ENCODE results near the gene AKAP9. TPM values are rescaled to one million over a fixed set of nuclear protein-coding genes. Genes with fewer than 3 reads are reported as not detected.
A peak's percentile ranks its signal among the peaks of the same experiment; 100 is the strongest.

Gene AKAP9
- total and polyA plus RNA-seq, 9 donors = 63.1 to 94.0 (median 79.0) TPM

DNA sequence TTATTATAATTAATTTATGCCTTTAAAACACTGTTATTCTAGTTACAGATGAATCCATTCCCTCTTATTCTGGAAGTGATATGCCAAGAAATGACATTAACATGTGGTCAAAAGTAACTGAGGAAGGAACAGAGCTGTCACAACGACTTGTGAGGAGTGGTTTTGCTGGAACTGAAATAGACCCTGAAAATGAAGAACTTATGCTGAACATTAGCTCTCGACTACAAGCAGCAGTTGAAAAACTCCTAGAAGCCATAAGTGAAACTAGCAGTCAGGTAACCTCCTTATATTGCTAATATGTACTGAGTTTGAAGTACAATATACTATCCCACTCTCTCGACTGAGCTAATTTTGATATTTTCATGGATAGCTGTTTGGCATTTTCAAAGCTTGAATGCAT, 112.0 kb downstream of the AKAP9 start:
- no peak overlapping the region for H3K27ac ChIP-seq (ENCODE audit: low read length)
- peaks cover 21% of the 10 kb centered on the region for H3K36me3 ChIP-seq (ENCODE audit: control insufficient read depth, insufficient read depth, low read length)
- no peaks in the 10 kb centered on the region for H3K9me3 ChIP-seq (replicated peaks; ENCODE audit: control insufficient read depth, low read depth, low read length)
- no peak overlapping the region for H3K4me3 ChIP-seq (ENCODE audit: low read length)
- no peaks in the 10 kb centered on the region for H3K4me1 ChIP-seq (ENCODE audit: control insufficient read depth, insufficient read depth, low read length)
- H3K27me3 ChIP-seq (ENCODE audit: control insufficient read depth, insufficient read depth, low read length) = no peaks in the 10 kb centered on the region
- WGBS (ENCODE audit: insufficient coverage) = 33% methylated on average over 1 of the region's 3 CpGs
- no peak for DNase-seq

DNA sequence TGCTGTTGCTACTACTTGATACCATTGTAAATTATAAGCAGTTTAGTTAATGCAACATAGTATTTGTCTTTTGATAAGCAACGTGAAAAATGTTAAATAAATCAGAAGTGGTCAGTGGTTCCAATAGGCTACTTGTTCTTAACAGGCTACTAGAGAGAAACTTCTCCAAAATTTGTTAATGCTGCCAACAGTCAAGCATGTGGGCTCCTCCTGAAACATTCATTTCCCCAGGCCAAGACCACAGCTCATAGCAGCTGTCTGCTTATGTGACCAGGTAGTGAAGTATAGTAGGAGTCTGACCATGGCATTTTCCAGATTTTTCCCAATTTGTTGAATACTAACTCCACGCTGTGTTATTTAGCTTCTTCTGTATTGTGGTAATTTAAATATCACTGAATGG, 112.7 kb downstream of the AKAP9 start:
- H3K27ac ChIP-seq (ENCODE audit: low read length) = no peak overlapping the region
- WGBS (ENCODE audit: insufficient coverage) = no CpG with 5 or more reads among the region's 2 CpGs
- no peaks in the 10 kb centered on the region for H3K9me3 ChIP-seq (replicated peaks; ENCODE audit: control insufficient read depth, low read depth, low read length)
- no peaks in the 10 kb centered on the region for H3K4me1 ChIP-seq (ENCODE audit: control insufficient read depth, insufficient read depth, low read length)
- peaks cover 21% of the 10 kb centered on the region for H3K36me3 ChIP-seq (ENCODE audit: control insufficient read depth, insufficient read depth, low read length)
- no peak for DNase-seq
- H3K27me3 ChIP-seq (ENCODE audit: control insufficient read depth, insufficient read depth, low read length) = no peaks in the 10 kb centered on the region
- no peak overlapping the region for H3K4me3 ChIP-seq (ENCODE audit: low read length)

DNA sequence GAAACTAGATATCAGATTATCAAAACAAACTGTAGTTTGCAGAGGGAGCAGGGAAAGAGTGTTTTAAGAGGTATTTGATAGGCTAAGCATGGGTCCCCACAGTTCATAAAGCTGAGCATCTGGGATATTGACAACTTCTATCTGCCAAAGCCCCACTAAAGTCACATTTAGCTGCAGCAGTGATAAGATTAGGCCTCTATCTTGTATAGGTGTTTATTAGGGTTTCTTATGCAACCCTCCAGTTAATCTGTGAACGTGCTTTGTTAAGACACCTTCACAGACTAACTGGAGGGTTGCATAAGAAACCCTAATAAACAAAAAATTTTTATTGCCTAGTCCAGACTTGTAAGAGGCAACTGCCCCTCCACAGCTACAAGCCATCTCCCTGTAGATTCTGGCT, 115.6 kb downstream of the AKAP9 start:
- H3K27me3 ChIP-seq (ENCODE audit: control insufficient read depth, insufficient read depth, low read length) = no peaks in the 10 kb centered on the region
- peaks cover 13% of the 10 kb centered on the region for H3K36me3 ChIP-seq (ENCODE audit: control insufficient read depth, insufficient read depth, low read length)
- H3K4me1 ChIP-seq (ENCODE audit: control insufficient read depth, insufficient read depth, low read length) = no peaks in the 10 kb centered on the region
- DNase-seq = no peak
- H3K9me3 ChIP-seq (replicated peaks; ENCODE audit: control insufficient read depth, low read depth, low read length) = no peaks in the 10 kb centered on the region
- no peak overlapping the region for H3K27ac ChIP-seq (ENCODE audit: low read length)
- no CpG with 5 or more reads among the region's 1 CpG for WGBS (ENCODE audit: insufficient coverage)
- no peak overlapping the region for H3K4me3 ChIP-seq (ENCODE audit: low read length)

DNA sequence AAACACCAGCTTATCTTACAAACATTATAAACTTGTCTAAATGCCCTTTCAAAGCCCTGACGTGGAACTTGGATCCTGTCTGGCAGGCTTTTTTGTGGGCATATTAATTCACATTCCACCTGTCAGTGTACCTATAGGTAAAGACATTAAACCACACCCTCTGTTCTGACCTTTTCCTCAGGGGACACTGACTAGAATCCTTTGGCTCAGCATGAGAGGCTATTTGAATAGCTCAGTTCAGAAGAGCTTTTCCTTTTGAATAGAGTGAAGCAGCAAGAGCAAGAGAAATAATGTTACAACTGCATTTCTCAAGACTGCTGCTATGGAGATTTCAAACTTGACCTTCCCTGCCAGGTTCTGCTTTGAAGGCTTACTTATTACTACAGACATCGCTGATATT, 116.7 kb downstream of the AKAP9 start:
- H3K27ac ChIP-seq (ENCODE audit: low read length) = no peak overlapping the region
- peak; percentile 7 for DNase-seq
- WGBS (ENCODE audit: insufficient coverage) = 63% methylated on average over 1 of the region's 2 CpGs
- H3K4me3 ChIP-seq (ENCODE audit: low read length) = no peak overlapping the region
- H3K36me3 ChIP-seq (ENCODE audit: control insufficient read depth, insufficient read depth, low read length) = peaks cover 11% of the 10 kb centered on the region
- no peaks in the 10 kb centered on the region for H3K27me3 ChIP-seq (ENCODE audit: control insufficient read depth, insufficient read depth, low read length)
- no peaks in the 10 kb centered on the region for H3K4me1 ChIP-seq (ENCODE audit: control insufficient read depth, insufficient read depth, low read length)
- no peaks in the 10 kb centered on the region for H3K9me3 ChIP-seq (replicated peaks; ENCODE audit: control insufficient read depth, low read depth, low read length)

DNA sequence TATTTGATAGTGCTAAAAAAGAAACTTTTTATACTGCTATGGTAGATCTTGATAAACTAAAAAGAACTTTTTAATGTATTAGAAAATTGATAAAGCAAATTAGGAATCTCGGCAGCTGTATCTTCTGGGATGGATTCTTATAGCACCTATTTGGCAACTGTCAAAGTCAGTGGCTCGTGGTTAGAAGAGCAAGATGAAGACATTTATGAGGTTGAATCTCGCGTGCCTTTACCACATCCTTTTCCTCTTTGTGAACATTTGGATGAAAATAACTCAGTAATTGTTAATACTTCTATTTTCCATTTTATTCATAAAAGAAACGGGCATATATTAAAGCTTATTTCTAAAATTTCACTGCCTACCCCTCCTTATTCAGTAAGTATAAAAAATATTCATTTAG, 117.4 kb downstream of the AKAP9 start:
- H3K27ac ChIP-seq (ENCODE audit: low read length) = no peak overlapping the region
- H3K9me3 ChIP-seq (replicated peaks; ENCODE audit: control insufficient read depth, low read depth, low read length) = no peaks in the 10 kb centered on the region
- no peaks in the 10 kb centered on the region for H3K4me1 ChIP-seq (ENCODE audit: control insufficient read depth, insufficient read depth, low read length)
- DNase-seq = no peak
- WGBS (ENCODE audit: insufficient coverage) = no CpG with 5 or more reads among the region's 5 CpGs
- peaks cover 8% of the 10 kb centered on the region for H3K36me3 ChIP-seq (ENCODE audit: control insufficient read depth, insufficient read depth, low read length)
- no peak overlapping the region for H3K4me3 ChIP-seq (ENCODE audit: low read length)
- H3K27me3 ChIP-seq (ENCODE audit: control insufficient read depth, insufficient read depth, low read length) = no peaks in the 10 kb centered on the region

DNA sequence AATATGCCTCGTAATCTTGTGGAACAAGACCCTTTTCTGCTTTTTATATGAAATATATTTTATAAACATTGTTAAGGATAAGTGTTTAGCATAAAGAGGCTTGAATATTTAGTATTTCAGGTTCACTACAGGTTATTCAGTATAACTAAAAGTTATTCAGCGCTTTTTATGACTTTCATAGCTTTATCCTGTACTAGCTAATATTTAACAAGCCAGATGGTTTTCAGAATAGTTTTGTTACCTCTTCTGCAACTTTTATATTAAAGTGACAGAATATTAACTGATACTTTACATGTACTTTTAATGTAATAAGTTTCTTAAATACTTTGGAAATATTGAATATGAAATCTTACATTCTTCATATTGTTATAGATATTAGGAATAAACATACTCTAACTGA, 118.2 kb downstream of the AKAP9 start:
- Histone ChIP-seq H3K27ac (ENCODE audit: low read length) (no peak overlapping the region), H3K9me3 (replicated peaks; ENCODE audit: control insufficient read depth, low read depth, low read length) (no peaks in the 10 kb centered on the region), H3K4me1 (ENCODE audit: control insufficient read depth, insufficient read depth, low read length) (no peaks in the 10 kb centered on the region), H3K27me3 (ENCODE audit: control insufficient read depth, insufficient read depth, low read length) (no peaks in the 10 kb centered on the region), H3K4me3 (ENCODE audit: low read length) (no peak overlapping the region), H3K36me3 (ENCODE audit: control insufficient read depth, insufficient read depth, low read length) (peaks cover 3% of the 10 kb centered on the region)
- WGBS (ENCODE audit: insufficient coverage) = no CpG with 5 or more reads among the region's 2 CpGs
- DNase-seq = no peak

DNA sequence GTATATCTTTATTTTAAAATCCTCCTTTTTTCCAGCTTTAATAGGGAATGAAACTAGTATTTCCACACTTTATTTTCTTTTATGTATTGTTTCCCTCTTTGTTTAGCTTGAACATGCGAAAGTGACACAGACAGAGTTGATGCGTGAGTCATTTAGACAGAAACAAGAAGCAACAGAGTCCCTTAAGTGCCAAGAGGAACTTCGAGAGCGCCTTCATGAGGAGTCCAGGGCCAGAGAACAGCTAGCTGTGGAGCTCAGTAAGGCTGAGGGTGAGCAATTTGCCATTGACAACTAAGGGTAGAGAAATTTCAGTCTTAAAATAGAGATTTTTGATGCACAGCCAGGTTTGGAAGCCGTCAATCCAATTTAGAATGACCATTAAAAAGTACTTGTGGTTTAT, 120.5 kb downstream of the AKAP9 start:
- no peak overlapping the region for H3K27ac ChIP-seq (ENCODE audit: low read length)
- no peaks in the 10 kb centered on the region for H3K27me3 ChIP-seq (ENCODE audit: control insufficient read depth, insufficient read depth, low read length)
- DNase-seq = peak; percentile 18
- 82% methylated on average over 3 of the region's 5 CpGs for WGBS (ENCODE audit: insufficient coverage)
- no peaks in the 10 kb centered on the region for H3K9me3 ChIP-seq (replicated peaks; ENCODE audit: control insufficient read depth, low read depth, low read length)
- H3K4me3 ChIP-seq (ENCODE audit: low read length) = no peak overlapping the region
- peaks cover 5% of the 10 kb centered on the region for H3K36me3 ChIP-seq (ENCODE audit: control insufficient read depth, insufficient read depth, low read length)
- H3K4me1 ChIP-seq (ENCODE audit: control insufficient read depth, insufficient read depth, low read length) = no peaks in the 10 kb centered on the region

DNA sequence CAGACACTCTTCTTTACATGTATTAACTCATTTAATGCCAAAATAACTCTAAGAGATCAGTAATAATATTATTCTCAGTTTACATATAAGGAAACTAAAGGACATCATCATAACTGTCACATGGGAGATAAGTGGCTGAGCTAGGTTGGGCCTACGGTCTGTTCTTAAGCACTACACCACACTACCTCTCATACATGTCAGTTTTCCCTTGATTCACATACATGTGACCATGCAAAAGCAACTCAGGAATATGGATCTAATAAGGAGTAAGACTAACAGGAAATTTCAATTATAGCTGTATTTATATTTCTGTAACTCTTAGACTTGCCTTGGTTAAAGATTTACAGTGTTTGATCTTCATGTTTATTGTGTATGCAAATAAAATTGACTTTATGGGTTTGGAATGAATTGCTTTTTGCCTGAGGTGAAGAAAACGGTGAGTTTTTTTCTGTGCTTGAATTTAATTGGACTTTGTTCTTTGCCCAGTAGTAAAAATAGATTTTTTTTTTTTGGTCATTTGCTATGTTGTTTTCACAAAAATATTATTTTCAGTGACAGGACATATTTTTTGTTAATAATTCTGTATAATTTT, 123.9 kb downstream of the AKAP9 start:
- Histone ChIP-seq H3K4me3 (ENCODE audit: low read length) (no peak overlapping the region), H3K4me1 (ENCODE audit: control insufficient read depth, insufficient read depth, low read length) (no peaks in the 10 kb centered on the region), H3K9me3 (replicated peaks; ENCODE audit: control insufficient read depth, low read depth, low read length) (no peaks in the 10 kb centered on the region), H3K27ac (ENCODE audit: low read length) (no peak overlapping the region), H3K36me3 (ENCODE audit: control insufficient read depth, insufficient read depth, low read length) (peaks cover 14% of the 10 kb centered on the region), H3K27me3 (ENCODE audit: control insufficient read depth, insufficient read depth, low read length) (no peaks in the 10 kb centered on the region)
- WGBS (ENCODE audit: insufficient coverage) = no CpG with 5 or more reads among the region's 2 CpGs
- no peak for DNase-seq

DNA sequence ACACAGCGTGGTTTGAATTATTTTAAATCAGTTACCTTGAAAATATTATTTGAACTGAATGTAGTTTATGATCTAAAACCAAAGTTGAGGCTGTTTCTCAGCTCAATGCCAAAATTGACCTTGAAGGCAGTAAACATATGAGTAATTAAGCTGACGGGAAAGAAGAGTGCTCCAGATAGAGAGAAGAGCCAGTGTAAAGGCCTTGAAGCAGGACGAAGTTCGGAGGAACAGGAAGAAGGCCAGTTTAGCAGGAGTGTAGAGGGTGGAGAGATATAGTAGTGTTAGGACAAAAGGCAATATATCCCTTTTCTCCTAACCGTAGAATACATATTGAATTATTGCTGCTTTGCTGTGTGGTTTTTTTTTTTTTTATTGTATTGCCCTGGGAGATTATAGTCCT, 130.4 kb downstream of the AKAP9 start:
- no peaks in the 10 kb centered on the region for H3K9me3 ChIP-seq (replicated peaks; ENCODE audit: control insufficient read depth, low read depth, low read length)
- no peak for DNase-seq
- H3K36me3 ChIP-seq (ENCODE audit: control insufficient read depth, insufficient read depth, low read length) = peaks cover 23% of the 10 kb centered on the region
- no peak overlapping the region for H3K27ac ChIP-seq (ENCODE audit: low read length)
- H3K4me1 ChIP-seq (ENCODE audit: control insufficient read depth, insufficient read depth, low read length) = no peaks in the 10 kb centered on the region
- 82% methylated on average over 1 of the region's 5 CpGs for WGBS (ENCODE audit: insufficient coverage)
- H3K4me3 ChIP-seq (ENCODE audit: low read length) = no peak overlapping the region
- no peaks in the 10 kb centered on the region for H3K27me3 ChIP-seq (ENCODE audit: control insufficient read depth, insufficient read depth, low read length)

DNA sequence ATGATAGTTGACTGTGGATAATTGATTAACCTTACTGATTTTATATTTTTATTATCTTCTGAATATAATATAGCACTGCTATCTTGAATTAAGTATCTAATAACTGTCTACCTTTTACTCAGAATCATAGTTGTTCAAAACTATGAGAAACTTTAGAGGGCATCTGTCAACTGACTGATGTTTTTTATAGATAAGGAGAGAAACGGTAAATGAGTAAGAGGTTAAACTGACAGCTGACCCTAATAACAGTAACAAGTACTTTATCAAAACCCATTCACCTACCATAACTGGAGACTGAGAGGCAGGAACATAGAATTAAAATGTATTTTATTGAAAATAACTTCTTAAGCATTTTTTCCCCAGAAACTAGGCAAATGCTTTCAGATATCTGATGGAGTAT, 131.5 kb downstream of the AKAP9 start:
- Histone ChIP-seq H3K4me1 (ENCODE audit: control insufficient read depth, insufficient read depth, low read length) (no peaks in the 10 kb centered on the region), H3K36me3 (ENCODE audit: control insufficient read depth, insufficient read depth, low read length) (peaks cover 20% of the 10 kb centered on the region), H3K27me3 (ENCODE audit: control insufficient read depth, insufficient read depth, low read length) (no peaks in the 10 kb centered on the region), H3K4me3 (ENCODE audit: low read length) (no peak overlapping the region), H3K9me3 (replicated peaks; ENCODE audit: control insufficient read depth, low read depth, low read length) (no peaks in the 10 kb centered on the region), H3K27ac (ENCODE audit: low read length) (no peak overlapping the region)
- no peak for DNase-seq
- WGBS (ENCODE audit: insufficient coverage) = no CpG with 5 or more reads among the region's 1 CpG

DNA sequence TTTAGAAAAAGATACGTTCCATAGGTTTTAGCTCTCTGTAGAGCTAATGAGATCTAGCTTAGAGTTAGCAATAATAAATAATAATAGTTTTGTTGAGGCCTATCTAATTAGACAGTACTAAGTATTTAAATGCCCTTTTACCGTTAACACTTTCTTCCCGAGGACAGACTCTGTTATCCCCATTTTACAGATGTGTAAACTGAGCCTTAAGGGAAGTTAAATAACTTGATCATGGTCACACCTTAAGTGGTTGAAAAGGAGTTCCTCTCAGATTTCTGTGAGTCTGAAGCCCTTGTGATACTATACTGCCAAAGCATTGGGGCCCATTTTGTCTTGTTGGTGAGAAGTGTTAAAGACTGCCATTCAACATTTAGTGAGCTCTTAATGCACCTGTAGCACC, 132.0 kb downstream of the AKAP9 start:
- Histone ChIP-seq H3K36me3 (ENCODE audit: control insufficient read depth, insufficient read depth, low read length) (peaks cover 15% of the 10 kb centered on the region), H3K4me1 (ENCODE audit: control insufficient read depth, insufficient read depth, low read length) (no peaks in the 10 kb centered on the region), H3K27me3 (ENCODE audit: control insufficient read depth, insufficient read depth, low read length) (no peaks in the 10 kb centered on the region), H3K27ac (ENCODE audit: low read length) (no peak overlapping the region), H3K9me3 (replicated peaks; ENCODE audit: control insufficient read depth, low read depth, low read length) (no peaks in the 10 kb centered on the region), H3K4me3 (ENCODE audit: low read length) (no peak overlapping the region)
- WGBS (ENCODE audit: insufficient coverage) = no CpG with 5 or more reads among the region's 3 CpGs
- no peak for DNase-seq
